GM18505 (cell line): ENCODE measurements around the gene PIWIL4.
"Not testable (repeated sequence)": the region's sequence is repeated elsewhere in the genome, so short reads cannot be mapped to it uniquely, and the experiment has no call there.

ENCODE experiments used
- ATAC-seq: cut with Tn5 transposase; IDR thresholded peaks from one replicate; pipeline ENCODE4 v1.9.1; 2021; ENCODE audit not compliant: unreplicated experiment
- POLR2A ChIP-seq: IDR thresholded peaks from 4 replicates; pipeline ENCODE4 v1.6.1; 2011; ENCODE audit warnings: borderline replicate concordance; ENCODE audit not compliant: insufficient read depth, insufficient read length; ENCODE audit errors: extremely low read depth

PIWIL4 gene

GRCh38 chr11:94629741-94630140, 62.6 kb downstream of the PIWIL4 start:
- no peak for ATAC-seq
- no peak for TF ChIP-seq POLR2A

GRCh38 chr11:94630221-94630620, 63.1 kb downstream of the PIWIL4 start:
- no peak for ATAC-seq
- TF ChIP-seq POLR2A: no peak

- no peak for TF ChIP-seq POLR2A
- ATAC-seq: no peak
These were observed 65.2 kb downstream of the PIWIL4 start for GRCh38 chr11:94632356-94632755.

- no peak for ATAC-seq
- no peak for TF ChIP-seq POLR2A
These were observed 67.9 kb downstream of the PIWIL4 start for GRCh38 chr11:94635072-94635471.

- TF ChIP-seq POLR2A: no peak
- ATAC-seq: no peak
These were observed 69.3 kb downstream of the PIWIL4 start for GRCh38 chr11:94636388-94636949.

- TF ChIP-seq POLR2A: no peak
- no peak for ATAC-seq
These were observed 71.2 kb downstream of the PIWIL4 start for GRCh38 chr11:94638301-94638901.

- TF ChIP-seq POLR2A: no peak
- ATAC-seq: no peak
These were observed 71.8 kb downstream of the PIWIL4 start for GRCh38 chr11:94638902-94639373.

- no peak for ATAC-seq
These were observed 72.9 kb downstream of the PIWIL4 start for GRCh38 chr11:94639901-94640721.

GRCh38 chr11:94641167-94641761, 74.1 kb downstream of the PIWIL4 start:
- TF ChIP-seq POLR2A: no peak
- ATAC-seq: no peak

More at GRCh38 chr11:94639901-94640721, 72.9 kb downstream of the PIWIL4 start:
- no peak for TF ChIP-seq POLR2A

- ATAC-seq: not testable (repeated sequence)
These were observed 76.0 kb downstream of the PIWIL4 start for GRCh38 chr11:94643186-94643585.

GRCh38 chr11:94647926-94648325, 80.8 kb downstream of the PIWIL4 start:
- no peak for TF ChIP-seq POLR2A
- ATAC-seq: no peak

- ATAC-seq: no peak
- no peak for TF ChIP-seq POLR2A
These were observed 81.6 kb downstream of the PIWIL4 start for GRCh38 chr11:94648789-94649188.

- ATAC-seq: no peak
- TF ChIP-seq POLR2A: no peak
These were observed 82.1 kb downstream of the PIWIL4 start for GRCh38 chr11:94649254-94649653.
